ENCODE measurements around the gene SPATA2L.

SPATA2L gene

GRCh38 chr16:89729293-89729692 is 27.8 kb upstream of the SPATA2L start:
- in situ Hi-C loops (cut with MboI; ENCODE audit: low sequenced_read_pairs) = no loop called here

- in situ Hi-C loops (cut with MboI; ENCODE audit: low sequenced_read_pairs) = no loop called here
These were observed 26.1 kb upstream of the SPATA2L start for GRCh38 chr16:89727406-89728120.

DNA sequence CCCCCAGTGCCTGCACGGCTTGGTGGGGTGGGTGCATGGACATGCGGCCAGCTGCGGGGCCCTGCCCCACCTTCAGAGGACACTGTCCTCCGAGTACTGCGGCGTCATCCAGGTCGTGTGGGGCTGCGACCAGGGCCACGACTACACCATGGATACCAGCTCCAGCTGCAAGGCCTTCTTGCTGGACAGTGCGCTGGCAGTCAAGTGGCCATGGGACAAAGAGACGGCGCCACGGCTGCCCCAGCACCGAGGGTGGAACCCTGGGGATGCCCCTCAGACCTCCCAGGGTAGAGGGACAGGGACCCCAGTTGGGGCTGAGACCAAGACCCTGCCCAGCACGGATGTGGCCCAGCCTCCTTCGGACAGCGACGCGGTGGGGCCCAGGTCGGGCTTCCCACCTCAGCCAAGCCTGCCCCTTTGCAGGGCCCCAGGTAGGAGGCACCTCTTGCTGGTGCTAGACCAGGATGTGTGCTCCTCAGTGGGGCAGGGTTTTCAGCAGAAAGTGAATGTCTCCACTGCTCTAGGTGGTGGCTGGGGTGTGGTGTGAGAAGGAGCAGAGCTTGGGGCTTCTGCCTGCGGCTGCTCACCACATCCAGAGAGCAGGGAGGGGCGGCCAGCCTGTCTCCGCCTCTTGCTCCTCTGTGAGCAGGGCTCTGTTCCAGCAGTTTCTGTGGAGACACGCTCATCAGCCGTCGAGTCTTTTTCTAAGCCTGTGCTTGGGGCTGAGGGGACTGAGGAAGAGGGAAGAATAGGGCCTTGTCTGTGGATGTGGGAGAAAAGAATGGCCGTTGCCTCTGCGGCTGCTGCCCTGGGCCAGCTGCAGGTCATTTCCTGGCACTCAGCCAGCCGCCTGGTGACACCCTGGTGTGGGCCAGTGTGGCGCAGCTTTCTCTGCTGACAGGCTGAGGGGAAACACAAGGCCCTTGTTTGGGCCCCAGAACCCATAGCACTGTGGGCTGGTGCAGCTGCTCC is 22.1 kb upstream of the SPATA2L start:
- in situ Hi-C loops (cut with MboI; ENCODE audit: low sequenced_read_pairs) = no loop called here

GRCh38 chr16:89722392-89723278 is 21.1 kb upstream of the SPATA2L start:
- in situ Hi-C loops (cut with MboI; ENCODE audit: low sequenced_read_pairs) = no loop called here

GRCh38 chr16:89721546-89722391 is 20.3 kb upstream of the SPATA2L start:
- in situ Hi-C loops (cut with MboI; ENCODE audit: low sequenced_read_pairs) = no loop called here

- in situ Hi-C loops (cut with MboI; ENCODE audit: low sequenced_read_pairs) = no loop called here
These were observed 19.5 kb upstream of the SPATA2L start, which contains the start of the genes VPS9D1 and ZNF276 for GRCh38 chr16:89720813-89721545. TSS of gene VPS9D1 (minus strand) at chr16:89720898. CDS start at chr16:89720861, 37 bp downstream. TSS of gene ZNF276 (plus strand) at chr16:89721537. CDS start at chr16:89721641, 104 bp downstream.

- in situ Hi-C loops (cut with MboI; ENCODE audit: low sequenced_read_pairs) = no loop called here
These were observed 19.0 kb upstream of the SPATA2L start for GRCh38 chr16:89720551-89720812.

DNA sequence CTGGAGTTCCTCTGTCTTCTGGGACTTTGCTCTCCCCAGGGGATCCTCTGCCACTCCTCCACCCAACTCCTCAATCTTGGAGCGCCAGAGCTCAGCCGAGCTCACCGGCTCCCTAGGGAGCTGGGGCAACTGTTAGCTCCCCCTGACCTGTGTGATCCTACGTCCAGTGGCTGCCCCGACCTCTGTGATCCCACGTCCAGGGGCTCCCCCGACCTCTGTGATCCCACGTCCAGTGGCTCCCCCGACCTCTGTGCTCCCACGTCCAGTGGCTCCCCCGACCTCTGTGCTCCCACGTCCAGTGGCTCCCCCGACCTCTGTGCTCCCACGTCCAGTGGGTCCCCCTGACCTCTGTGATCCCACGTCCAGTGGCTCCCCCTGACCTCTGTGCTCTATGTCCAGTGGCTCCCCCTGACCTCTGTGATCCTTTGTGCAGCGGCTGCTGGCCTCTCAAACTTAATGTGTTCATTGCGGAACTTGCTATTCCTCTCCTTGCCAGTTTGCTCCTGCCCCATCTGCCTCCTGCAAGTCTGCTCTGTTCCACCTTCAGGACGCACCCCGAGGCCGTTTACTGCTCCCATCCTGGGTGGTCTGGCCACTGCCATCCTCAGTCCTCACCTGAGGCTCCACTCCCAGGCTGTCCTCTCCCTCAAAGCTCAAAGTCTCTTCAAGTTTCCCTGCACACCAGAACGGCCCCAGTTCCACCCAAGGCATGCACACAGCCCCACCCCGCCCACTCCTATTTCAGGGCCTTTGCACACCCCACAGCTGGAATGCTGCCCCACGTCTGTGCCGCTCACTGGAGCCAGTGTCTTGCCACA is 16.4 kb upstream of the SPATA2L start:
- in situ Hi-C loops (cut with MboI; ENCODE audit: low sequenced_read_pairs) = no loop called here

- in situ Hi-C loops (cut with MboI; ENCODE audit: low sequenced_read_pairs) = no loop called here
These were observed 15.6 kb upstream of the SPATA2L start for GRCh38 chr16:89716916-89717687.

- in situ Hi-C loops (cut with MboI; ENCODE audit: low sequenced_read_pairs) = no loop called here
These were observed 15.0 kb upstream of the SPATA2L start for GRCh38 chr16:89716493-89716892.

- in situ Hi-C loops (cut with MboI; ENCODE audit: low sequenced_read_pairs) = no loop called here
These were observed 10.8 kb upstream of the SPATA2L start for GRCh38 chr16:89712274-89712781.

DNA sequence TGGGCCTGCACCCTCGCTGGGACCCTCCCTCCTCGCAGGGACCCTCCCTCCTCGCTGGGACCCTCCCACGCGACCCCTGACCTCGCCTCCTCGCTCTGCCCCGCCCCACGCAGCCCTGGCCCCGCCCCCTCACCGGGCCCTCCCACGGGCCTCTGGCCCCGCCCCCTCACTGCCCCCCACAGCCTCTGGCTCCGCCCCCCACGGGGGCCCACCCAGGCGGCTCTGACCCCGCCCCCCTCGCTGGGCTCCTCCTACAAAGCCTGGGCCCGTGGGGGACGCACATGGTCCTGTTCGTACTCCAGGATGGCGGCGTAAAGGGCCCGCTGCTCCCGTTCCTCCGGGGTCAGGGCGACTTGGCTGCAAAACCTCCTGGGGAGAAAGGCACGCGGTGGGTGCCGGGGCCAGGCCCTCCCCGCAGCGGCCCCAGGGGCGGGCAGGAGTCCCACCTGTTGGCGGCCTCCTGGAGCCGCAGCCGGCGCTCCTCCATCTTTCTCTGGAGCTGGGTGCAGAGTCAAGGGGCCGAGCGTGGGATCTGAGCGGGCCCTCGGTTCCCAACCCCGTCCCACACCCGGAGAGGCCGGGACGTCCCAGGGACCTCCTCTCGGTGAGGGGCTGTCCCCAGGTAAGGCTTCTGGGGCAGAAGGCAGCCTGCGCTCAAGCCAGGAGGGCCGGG is 10.2 kb upstream of the SPATA2L start:
- in situ Hi-C loops (cut with MboI; ENCODE audit: low sequenced_read_pairs) = no loop called here

- in situ Hi-C loops (cut with MboI; ENCODE audit: low sequenced_read_pairs) = no loop called here
These were observed 9.4 kb upstream of the SPATA2L start for GRCh38 chr16:89710709-89711564.

GRCh38 chr16:89709716-89710432 is 8.4 kb upstream of the SPATA2L start:
- in situ Hi-C loops (cut with MboI; ENCODE audit: low sequenced_read_pairs) = no loop called here

DNA sequence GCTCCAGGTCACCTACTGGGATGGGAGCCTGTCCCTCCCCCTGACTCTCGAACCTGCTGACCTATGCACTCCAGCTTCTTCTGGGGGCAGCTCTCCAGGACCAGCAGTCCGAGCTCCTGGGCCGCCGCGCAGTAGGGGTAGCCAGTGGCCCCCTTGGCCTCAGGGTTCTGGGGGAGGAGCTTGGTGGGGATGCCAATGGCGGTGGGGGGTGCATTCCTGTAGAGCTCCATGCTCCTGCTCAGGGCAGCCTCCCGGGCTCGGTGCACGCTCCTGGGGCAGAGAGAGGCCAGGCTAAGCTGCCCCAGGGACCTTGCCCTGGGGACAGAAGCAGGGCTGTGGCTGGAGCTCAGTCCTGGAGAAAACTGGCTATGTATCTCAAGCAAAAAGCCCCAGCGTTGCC is 7.7 kb upstream of the SPATA2L start:
- in situ Hi-C loops (cut with MboI; ENCODE audit: low sequenced_read_pairs) = no loop called here
